ENCODE results near the gene SLC38A3. TPM values are rescaled to one million over a fixed set of nuclear protein-coding genes. Genes with fewer than 3 reads are reported as not detected.

SLC38A3 gene
- total and polyA plus RNA-seq, 2 donors (not counting 3 experiments of a cell fraction or from before 2014, with no cell fraction given) = 0.60 to 1.1 TPM

DNA sequence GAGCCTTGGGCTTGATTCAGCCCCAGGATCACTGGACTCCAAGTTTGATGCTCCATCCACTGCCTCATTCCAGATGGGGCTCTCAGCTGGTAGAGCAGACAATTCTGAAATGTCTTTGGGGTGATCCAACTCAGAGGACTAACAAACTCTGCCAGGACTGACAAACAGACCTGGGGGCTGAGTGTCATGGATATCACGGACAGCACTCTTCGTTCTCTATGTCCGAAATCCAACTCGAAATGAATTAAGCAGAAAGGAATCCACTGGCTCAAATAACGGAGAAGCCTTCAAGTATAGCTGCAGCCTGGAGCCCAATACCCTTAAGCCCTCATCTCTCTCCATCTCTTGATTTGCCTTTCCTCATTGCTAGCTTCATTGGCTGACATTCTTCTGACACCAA lies 14.2 kb downstream of the SLC38A3 start:
- H3K9ac ChIP-seq (replicated peaks; ENCODE audit: extremely low read depth, insufficient read depth, low read length) = no peak overlapping the region
- TF ChIP-seq MYC (IDR thresholded peaks at IDR 0.05; ENCODE audit: low read depth, low read length) = no peak
- TF ChIP-seq FOS (IDR thresholded peaks at IDR 0.05; ENCODE audit: borderline replicate concordance, insufficient read depth, low read length) = no peak
- TF ChIP-seq EZH2 (IDR thresholded peaks at IDR 0.05; ENCODE audit: borderline replicate concordance, low read depth, low read length, severe bottlenecking) = no peak
- no peak for TF ChIP-seq GATA2 (IDR thresholded peaks at IDR 0.05; ENCODE audit: insufficient read depth, insufficient read length, low read depth, low read length)
- no peak for TF ChIP-seq JUN (IDR thresholded peaks at IDR 0.05; ENCODE audit: borderline replicate concordance, insufficient read depth, insufficient read length, low read depth)
- TF ChIP-seq, protein P1, sequence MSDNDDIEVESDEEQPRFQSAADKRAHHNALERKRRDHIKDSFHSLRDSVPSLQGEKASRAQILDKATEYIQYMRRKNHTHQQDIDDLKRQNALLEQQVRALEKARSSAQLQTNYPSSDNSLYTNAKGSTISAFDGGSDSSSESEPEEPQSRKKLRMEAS (IDR thresholded peaks at IDR 0.05; ENCODE audit: insufficient read depth, insufficient read length) = no peak
- no peak for TF ChIP-seq POLR2A (IDR thresholded peaks at IDR 0.05; ENCODE audit: low read depth, low read length)
- TF ChIP-seq, protein P2, sequence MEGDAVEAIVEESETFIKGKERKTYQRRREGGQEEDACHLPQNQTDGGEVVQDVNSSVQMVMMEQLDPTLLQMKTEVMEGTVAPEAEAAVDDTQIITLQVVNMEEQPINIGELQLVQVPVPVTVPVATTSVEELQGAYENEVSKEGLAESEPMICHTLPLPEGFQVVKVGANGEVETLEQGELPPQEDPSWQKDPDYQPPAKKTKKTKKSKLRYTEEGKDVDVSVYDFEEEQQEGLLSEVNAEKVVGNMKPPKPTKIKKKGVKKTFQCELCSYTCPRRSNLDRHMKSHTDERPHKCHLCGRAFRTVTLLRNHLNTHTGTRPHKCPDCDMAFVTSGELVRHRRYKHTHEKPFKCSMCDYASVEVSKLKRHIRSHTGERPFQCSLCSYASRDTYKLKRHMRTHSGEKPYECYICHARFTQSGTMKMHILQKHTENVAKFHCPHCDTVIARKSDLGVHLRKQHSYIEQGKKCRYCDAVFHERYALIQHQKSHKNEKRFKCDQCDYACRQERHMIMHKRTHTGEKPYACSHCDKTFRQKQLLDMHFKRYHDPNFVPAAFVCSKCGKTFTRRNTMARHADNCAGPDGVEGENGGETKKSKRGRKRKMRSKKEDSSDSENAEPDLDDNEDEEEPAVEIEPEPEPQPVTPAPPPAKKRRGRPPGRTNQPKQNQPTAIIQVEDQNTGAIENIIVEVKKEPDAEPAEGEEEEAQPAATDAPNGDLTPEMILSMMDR (IDR thresholded peaks at IDR 0.05; ENCODE audit: extremely low read depth in 1 of 2, insufficient read depth in 1 of 2, low read depth in 1 of 2, low read length in 2 of 2) = no peak
- no peak for TF ChIP-seq POLR2AphosphoS5 (IDR thresholded peaks at IDR 0.05; ENCODE audit: insufficient read depth, low read depth, low read length)
- no peak overlapping the region for H3K4me3 ChIP-seq (replicated peaks in 1 of 3; ENCODE audit: insufficient read depth in 1 of 3, low read depth in 1 of 3, low read length in 3 of 3)
- dilution Hi-C loops (cut with MboI; ENCODE audit: extremely low pct_ligation_motif_present, low sequenced_read_pairs) = no loop called here
- no peak overlapping the region for H3K27ac ChIP-seq (ENCODE audit: insufficient read depth, low read depth, low read length)
- no peak overlapping the region for H2AFZ ChIP-seq (ENCODE audit: low read depth, low read length)
- DNase-seq (ENCODE audit: low read depth, low spot score) (no peak), FAIRE-seq (no peak)
- POLR2A ChIA-PET = interaction anchor here (0.5 kb wide), 1 partner anchor 133 kb away, joined by 6 read pairs; no protein-coding TSS in a partner anchor
- H3K79me2 ChIP-seq (ENCODE audit: control insufficient read depth, insufficient read depth, low read length) = no peaks in the 10 kb centered on the region
- no peaks in the 10 kb centered on the region for H3K36me3 ChIP-seq (ENCODE audit: control insufficient read depth in 2 of 2, extremely low read depth in 1 of 2, insufficient read depth in 2 of 2, low read length in 2 of 2)
- no peak overlapping the region for H3K4me2 ChIP-seq (ENCODE audit: insufficient read depth, low read length)
- no peaks in the 10 kb centered on the region for H3K4me1 ChIP-seq (ENCODE audit: control insufficient read depth, extremely low read depth, insufficient read depth, low read length)
- no peaks in the 10 kb centered on the region for H3K9me1 ChIP-seq (replicated peaks; ENCODE audit: control insufficient read depth, extremely low read depth, insufficient read depth, low read length)
- CTCF ChIA-PET = interaction anchor here (0.8 to 7.3 kb wide), 7 partner anchors 10 to 35 kb away, joined by 3 to 55 read pairs (median 3); partner anchors contain the start of gene SLC38A3
- H3K27me3 ChIP-seq (ENCODE audit: control insufficient read depth in 2 of 2, insufficient read depth in 2 of 2, low read length in 2 of 2) = no peaks in the 10 kb centered on the region
- BruUV-seq (replicated peaks) = no TSS peak
- H4K20me1 ChIP-seq (replicated peaks; ENCODE audit: control insufficient read depth, extremely low read depth, insufficient read depth, low read length) = no peaks in the 10 kb centered on the region
- intact Hi-C loops (cut with micrococcal nuclease) = no loop called here
- H3K9me3 ChIP-seq (replicated peaks; ENCODE audit: control insufficient read depth, insufficient read depth, low read length) = no peaks in the 10 kb centered on the region
